Effector CD8-positive, alpha-beta T cell (primary cell): ENCODE data around the gene USP24.
"Not testable (repeated sequence)": the region's sequence is repeated elsewhere in the genome, so short reads cannot be mapped to it uniquely, and the experiment has no call there.

Source experiments
- DNase-seq: peaks from one replicate; lab custom pipeline; 2025; lab: John Stamatoyannopoulos, UW

USP24 gene

DNA sequence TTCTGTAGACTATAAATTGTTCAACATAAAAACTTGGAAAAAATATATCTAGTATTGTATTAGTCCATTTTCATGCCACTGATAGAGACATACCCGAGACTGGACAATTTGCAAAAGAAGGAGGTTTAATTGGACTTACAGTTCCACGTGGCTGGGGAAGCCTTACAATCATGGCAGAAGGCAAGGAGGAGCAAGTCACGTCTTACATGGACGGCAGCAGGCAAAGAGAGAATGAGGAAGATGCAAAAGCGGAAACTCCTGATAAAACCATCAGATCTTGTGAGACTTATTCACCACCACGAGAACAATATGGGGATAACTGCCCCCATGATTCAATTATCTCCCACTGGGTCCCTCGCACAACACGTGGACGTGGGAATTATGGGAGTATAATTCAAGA, 15.4 kb downstream of the USP24 start:
- DNase-seq: not testable (repeated sequence)

DNA sequence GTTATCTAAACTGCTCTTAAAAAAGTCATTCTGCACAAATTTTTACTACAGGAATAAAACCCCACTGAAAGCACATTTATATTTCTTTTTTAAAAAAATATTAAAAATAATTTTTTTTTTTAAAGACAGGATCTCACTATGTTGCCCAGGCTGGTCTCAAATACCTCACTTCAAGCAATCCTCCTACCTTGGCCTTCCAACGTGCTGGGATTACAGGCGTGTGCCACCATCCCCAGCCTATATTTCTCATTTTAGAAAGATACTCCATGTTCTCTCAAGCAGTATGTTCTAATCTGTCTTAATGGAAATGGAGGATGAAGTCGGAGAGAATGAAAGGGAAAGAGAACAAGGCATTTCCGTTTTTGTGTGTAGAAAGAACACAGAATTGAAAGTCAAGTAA, 17.1 kb downstream of the USP24 start:
- no peak for DNase-seq

DNA sequence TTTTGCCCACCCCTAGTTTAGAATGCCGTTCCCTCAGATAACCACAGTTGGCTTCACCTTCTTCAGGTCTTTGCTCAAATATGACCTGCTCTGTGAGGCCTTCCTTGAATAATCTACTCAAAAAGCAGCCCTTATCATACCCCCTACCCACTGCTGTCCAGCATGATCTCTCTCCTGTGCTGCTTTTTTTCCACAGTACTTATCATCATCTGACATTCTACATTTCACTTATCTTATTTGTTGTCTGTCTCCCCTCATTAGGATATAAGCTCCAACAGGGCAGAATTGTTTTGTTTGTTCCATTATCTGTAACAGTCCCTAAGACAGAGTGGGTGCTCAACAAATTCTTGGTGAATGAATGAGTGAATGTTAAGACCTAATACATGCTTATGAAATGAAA, 18.1 kb downstream of the USP24 start:
- DNase-seq: no peak

DNA sequence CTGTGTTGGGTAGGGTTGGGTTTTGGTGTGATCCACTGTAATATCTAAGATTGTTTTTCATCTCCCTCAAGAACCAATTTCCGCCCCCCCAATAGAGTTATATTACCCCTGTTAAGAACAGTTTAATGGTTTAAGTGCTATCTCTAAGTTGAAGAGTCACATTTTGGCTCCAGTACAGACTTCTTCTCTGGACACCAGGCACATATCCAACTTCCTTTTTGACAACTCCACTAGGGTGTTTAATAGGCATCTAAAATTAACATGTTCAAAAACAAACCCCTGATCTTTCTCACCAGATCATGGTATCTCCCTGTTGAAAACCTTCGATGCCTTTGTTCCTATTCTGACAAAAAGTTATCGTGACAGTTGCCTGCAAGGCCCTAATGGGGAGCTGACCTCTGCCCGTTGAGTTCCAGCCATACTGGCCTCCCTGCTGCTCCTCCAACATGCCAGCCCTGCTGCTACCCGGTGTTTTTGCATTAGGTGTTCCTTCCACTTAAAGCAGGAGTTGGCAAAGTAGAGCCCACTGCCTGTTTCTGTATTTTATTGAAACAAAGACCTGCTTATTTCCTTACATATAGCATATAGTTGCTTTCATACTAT, 18.6 kb downstream of the USP24 start:
- no peak for DNase-seq

- no peak for DNase-seq
Observed at GRCh38 chr1:55195521-55196233, 19.5 kb downstream of the USP24 start.

DNA sequence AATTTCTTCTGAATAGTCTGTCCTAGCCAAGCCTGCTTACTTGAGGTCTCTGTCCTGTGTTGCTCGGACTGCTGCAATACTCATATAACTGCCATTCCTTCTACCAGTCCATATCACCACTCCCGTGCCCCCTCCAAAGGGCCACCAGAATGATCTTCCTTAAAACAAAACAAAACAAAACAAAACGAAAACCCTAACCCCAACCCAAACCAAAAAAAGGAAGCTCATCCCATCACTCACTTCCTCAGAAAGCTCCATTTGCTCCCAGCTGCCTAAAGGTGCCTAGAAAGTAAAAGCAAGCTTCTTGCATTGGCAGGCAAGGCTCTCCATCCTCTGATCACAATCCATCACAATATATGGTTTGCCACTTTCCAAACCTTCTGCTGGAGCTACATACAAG, 20.3 kb downstream of the USP24 start:
- no peak for DNase-seq

- DNase-seq: no peak
Observed at GRCh38 chr1:55192093-55192492, 23.1 kb downstream of the USP24 start.

DNA sequence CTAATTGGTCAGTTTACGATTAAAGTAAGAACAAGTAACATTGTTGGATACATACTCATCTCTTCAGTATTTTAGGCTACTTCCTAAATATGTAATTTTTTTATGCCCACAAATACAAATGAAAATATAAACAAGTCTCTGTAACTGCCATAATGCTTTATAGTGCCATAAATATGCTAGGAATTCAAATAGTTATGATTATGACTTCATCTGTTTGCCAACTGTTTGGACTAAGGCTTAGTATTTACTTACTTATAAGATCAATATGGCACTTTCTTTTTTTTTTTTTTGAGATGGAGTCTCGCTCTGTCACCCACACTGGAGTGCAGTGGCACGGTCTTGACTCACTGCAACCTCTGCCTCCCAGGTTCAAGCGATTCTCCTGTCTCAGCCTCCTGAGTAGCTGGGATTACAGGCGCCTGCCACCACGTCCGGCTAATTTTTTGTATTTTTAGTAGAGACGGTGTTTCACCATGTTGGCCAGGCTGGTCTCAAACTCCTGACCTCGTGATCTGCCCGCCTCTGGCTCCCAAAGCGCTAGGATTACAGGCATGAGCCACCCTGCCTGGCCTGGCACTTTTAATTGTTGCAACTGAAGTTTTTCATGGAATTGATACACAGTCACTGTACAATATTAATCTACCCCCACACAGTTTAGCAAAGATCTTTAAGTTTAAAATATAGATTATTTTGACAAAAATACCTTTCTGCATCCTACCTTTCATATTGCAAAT, 23.8 kb downstream of the USP24 start:
- not testable (repeated sequence) for DNase-seq

GRCh38 chr1:55190109-55190508, 25.1 kb downstream of the USP24 start:
- no peak for DNase-seq

- no peak for DNase-seq
Observed at GRCh38 chr1:55188909-55189308, 26.3 kb downstream of the USP24 start.

GRCh38 chr1:55185832-55186231, 29.3 kb downstream of the USP24 start:
- DNase-seq: no peak

DNA sequence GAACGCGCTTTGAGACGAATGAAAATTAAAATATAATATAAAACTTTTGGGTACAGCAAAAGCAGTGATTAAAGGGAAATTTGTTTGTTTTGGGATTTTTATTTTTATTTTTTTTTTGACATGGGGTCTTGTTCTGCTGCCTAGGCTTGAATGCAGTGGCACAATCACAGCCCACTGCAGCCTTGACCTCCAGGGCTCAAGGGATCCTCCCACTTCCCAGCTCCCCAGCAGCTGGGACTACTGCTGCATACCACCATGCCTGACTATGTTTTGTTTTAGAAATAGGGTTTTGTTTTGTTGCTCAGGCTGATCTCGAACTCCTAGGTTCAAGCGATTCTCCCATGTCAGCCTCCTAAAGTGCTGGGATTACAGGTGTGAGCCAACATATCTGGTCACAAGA, 30.3 kb downstream of the USP24 start:
- DNase-seq: no peak

GRCh38 chr1:55181666-55182065, 33.5 kb downstream of the USP24 start:
- no peak for DNase-seq

- no peak for DNase-seq
Observed at GRCh38 chr1:55180075-55180670, 35.0 kb downstream of the USP24 start.

- DNase-seq: no peak
Observed at GRCh38 chr1:55179177-55179835, 35.9 kb downstream of the USP24 start.

- no peak for DNase-seq
Observed at GRCh38 chr1:55172687-55173086, 42.5 kb downstream of the USP24 start.

- no peak for DNase-seq
Observed at GRCh38 chr1:55172272-55172671, 42.9 kb downstream of the USP24 start.

GRCh38 chr1:55171694-55172093, 43.5 kb downstream of the USP24 start:
- DNase-seq: no peak

- DNase-seq: no peak
Observed at GRCh38 chr1:55170426-55170825, 44.7 kb downstream of the USP24 start.

GRCh38 chr1:55169126-55169525, 46.0 kb downstream of the USP24 start:
- DNase-seq: no peak

DNA sequence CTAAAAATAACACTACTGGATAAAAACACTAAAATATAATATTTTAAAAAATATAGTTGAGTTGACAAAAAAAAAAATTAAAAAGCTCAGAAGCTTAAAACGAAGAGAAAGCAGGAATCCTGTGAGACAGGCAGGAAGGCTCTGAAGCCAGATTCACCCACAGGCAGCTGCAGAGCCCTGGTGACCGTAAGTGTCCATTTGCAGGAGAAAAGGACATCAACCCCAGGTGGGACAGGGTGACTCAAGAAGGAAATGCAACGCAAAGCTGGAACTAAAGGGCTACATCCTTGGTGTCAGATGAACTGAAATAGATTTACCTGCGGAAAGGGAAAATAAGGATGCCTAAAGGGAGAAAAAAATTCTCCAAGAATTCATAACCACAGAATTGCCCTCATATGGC, 46.8 kb downstream of the USP24 start:
- no peak for DNase-seq

GRCh38 chr1:55167224-55167871, 47.8 kb downstream of the USP24 start:
- DNase-seq: no peak
